WTC11 (cell line): Measurements from ENCODE around the gene UBXN6. TPM values are rescaled to one million over a fixed set of nuclear protein-coding genes. Genes with fewer than 3 reads are reported as not detected.

Experiments used
- ATAC-seq: fragments of 200-7000 bp; cut with Tn5 transposase; 2 replicates; pipeline ENCODE4 v1.10.0; 2021; ENCODE audit warnings: mild to moderate bottlenecking, moderate library complexity
- CTCF ChIA-PET: fragments of 300-600 bp; sonication (Branson Sonifier 250); formaldehyde crosslinking; loops from one replicate; lab custom pipeline; 2021; ENCODE audit warnings: antibody characterized with exemption; lab: Charles Lee
- POLR2A ChIA-PET: fragments of 350-600 bp; sonication (Branson Sonifier 250); formaldehyde crosslinking; loops from one replicate; lab custom pipeline; 2021; ENCODE audit warnings: antibody characterized with exemption; lab: Charles Lee
- DNase-seq: peaks from one replicate; pipeline ENCODE4 v3.0.0; 2021; ENCODE audit warnings: low spot score
- H3K27ac Mint-ChIP-seq: 2 replicates; pipeline ENCODE4 v1.8.0; 2021; ENCODE audit warnings: mixed read lengths
- H3K27me3 Mint-ChIP-seq: 2 replicates; pipeline ENCODE4 v1.8.0; 2021; ENCODE audit warnings: low read depth, mild to moderate bottlenecking, moderate library complexity, mixed read lengths
- H3K36me3 Mint-ChIP-seq: 2 replicates; pipeline ENCODE4 v1.8.0; 2021; ENCODE audit warnings: mixed read lengths
- H3K4me1 Mint-ChIP-seq: 2 replicates; pipeline ENCODE4 v1.8.0; 2022; ENCODE audit warnings: mixed read lengths
- H3K4me3 Mint-ChIP-seq: 2 replicates; pipeline ENCODE4 v1.8.0; 2021; ENCODE audit warnings: mild to moderate bottlenecking, moderate library complexity, mixed read lengths
- H3K9me3 Mint-ChIP-seq: 2 replicates; pipeline ENCODE4 v1.8.0; 2021; ENCODE audit warnings: mixed read lengths
- ARID4B ChIP-seq: sonication (generic); formaldehyde crosslinking; IDR thresholded peaks from 2 replicates; pipeline ENCODE4 v1.8.0; 2023; ENCODE audit warnings: missing genetic modification reagents, mild to moderate bottlenecking, borderline replicate concordance
- CBFB ChIP-seq: sonication (generic); formaldehyde crosslinking; IDR thresholded peaks from 2 replicates; pipeline ENCODE4 v1.8.1; 2022; ENCODE audit warnings: mild to moderate bottlenecking, low read depth, missing genetic modification reagents
- CREB1 ChIP-seq: sonication (generic); formaldehyde crosslinking; IDR thresholded peaks from 2 replicates; pipeline ENCODE4 v1.8.0; 2023; ENCODE audit warnings: mild to moderate bottlenecking, missing genetic modification reagents
- CREM ChIP-seq: sonication (generic); formaldehyde crosslinking; IDR thresholded peaks from 2 replicates; pipeline ENCODE4 v1.8.1; 2022; ENCODE audit warnings: mild to moderate bottlenecking, missing genetic modification reagents, moderate library complexity
- ESRRA ChIP-seq: sonication (generic); formaldehyde crosslinking; IDR thresholded peaks from 2 replicates; pipeline ENCODE4 v1.8.1; 2022; ENCODE audit warnings: mild to moderate bottlenecking, missing genetic modification reagents, borderline replicate concordance
- FOXP1 ChIP-seq: sonication (generic); formaldehyde crosslinking; IDR thresholded peaks from 2 replicates; pipeline ENCODE4 v1.8.0; 2022; ENCODE audit warnings: missing genetic modification reagents, mild to moderate bottlenecking, moderate library complexity, borderline replicate concordance
- JAZF1 ChIP-seq: fragments of 250-450 bp; sonication (Bioruptor Pico); IDR thresholded peaks from 2 replicates; pipeline ENCODE4 v1.9.0; 2021; ENCODE audit warnings: moderate library complexity, mild to moderate bottlenecking, inconsistent platforms
- MLX ChIP-seq: sonication (generic); formaldehyde crosslinking; IDR thresholded peaks from 2 replicates; pipeline ENCODE4 v1.8.1; 2023; ENCODE audit warnings: mild to moderate bottlenecking, missing genetic modification reagents, moderate library complexity
- MXD4 ChIP-seq: fragments of 250-450 bp; sonication (Bioruptor Pico); IDR thresholded peaks from 2 replicates; pipeline ENCODE4 v1.8.0; 2021; ENCODE audit warnings: mild to moderate bottlenecking, moderate library complexity, borderline replicate concordance
- NFE2L1 ChIP-seq: sonication (generic); formaldehyde crosslinking; IDR thresholded peaks from 2 replicates; pipeline ENCODE4 v1.8.1; 2023; ENCODE audit warnings: missing genetic modification reagents
- NR2C2 ChIP-seq: sonication (generic); formaldehyde crosslinking; IDR thresholded peaks from 2 replicates; pipeline ENCODE4 v1.8.0; 2022; ENCODE audit warnings: mild to moderate bottlenecking, missing genetic modification reagents
- TCF7 ChIP-seq: sonication (generic); formaldehyde crosslinking; IDR thresholded peaks from 2 replicates; pipeline ENCODE4 v1.8.0; 2022; ENCODE audit warnings: mild to moderate bottlenecking, low read depth, missing genetic modification reagents, moderate library complexity
- TP53 ChIP-seq: sonication (generic); formaldehyde crosslinking; IDR thresholded peaks from 2 replicates; pipeline ENCODE4 v1.8.1; 2023; ENCODE audit warnings: mild to moderate bottlenecking, missing genetic modification reagents
- ZNF232 ChIP-seq: sonication (generic); formaldehyde crosslinking; IDR thresholded peaks from 2 replicates; pipeline ENCODE4 v1.8.0; 2022; ENCODE audit warnings: mild to moderate bottlenecking, missing genetic modification reagents
- ZNF317 ChIP-seq: sonication (generic); formaldehyde crosslinking; IDR thresholded peaks from 2 replicates; pipeline ENCODE4 v1.8.1; 2023; ENCODE audit warnings: low read depth, mild to moderate bottlenecking, moderate library complexity, missing genetic modification reagents, borderline replicate concordance
- ZNF396 ChIP-seq: fragments of 250-450 bp; sonication (Bioruptor Pico); IDR thresholded peaks from 2 replicates; pipeline ENCODE4 v1.8.0; 2021; ENCODE audit warnings: mild to moderate bottlenecking, moderate library complexity, borderline replicate concordance
- total RNA-seq: library from RNA; stranded (reverse); gene quantifications from 3 replicates; pipeline ENCODE4 v1.2.3, GENCODE V29; 2021
- TF ChIP-seq, protein P1 (sequence below): sonication (generic); formaldehyde crosslinking; conservative IDR thresholded peaks from 2 replicates; pipeline ENCODE4 v1.8.1; 2022; ENCODE audit warnings: mild to moderate bottlenecking, missing genetic modification reagents
- TF ChIP-seq, protein P2 (sequence below): sonication (generic); formaldehyde crosslinking; IDR thresholded peaks from 2 replicates; pipeline ENCODE4 v1.8.0; 2022; ENCODE audit warnings: mild to moderate bottlenecking, missing genetic modification reagents

UBXN6 gene
- total RNA-seq, 1 experiment from 2014 or later: 34.8 TPM

DNA sequence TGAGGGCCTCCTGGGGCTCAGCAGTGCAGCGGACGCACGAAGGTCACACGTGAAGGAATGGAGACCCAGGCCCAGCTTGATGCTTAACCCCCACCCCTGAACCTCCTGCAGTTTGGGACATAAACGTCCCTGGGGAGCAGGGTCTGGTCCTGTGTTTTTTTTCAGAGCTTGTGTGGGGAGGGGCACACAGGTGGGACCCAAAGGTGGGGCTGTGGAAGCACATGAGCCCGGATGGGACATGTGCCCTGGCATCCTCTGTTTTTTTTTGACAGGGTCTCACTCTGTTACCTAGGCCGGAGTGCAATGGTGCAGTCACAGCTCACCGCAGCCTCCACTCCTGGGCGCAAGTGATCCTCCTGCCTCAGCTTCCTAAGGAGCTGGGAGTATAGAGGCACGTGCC, 20.5 kb downstream of the UBXN6 start:
- Mint-ChIP-seq H3K27me3 (no peaks in the 10 kb centered on the region), H3K4me1 (no peaks in the 10 kb centered on the region), H3K9me3 (no peaks in the 10 kb centered on the region), H3K27ac (no peak overlapping the region), H3K36me3 (peaks cover 79% of the 10 kb centered on the region), H3K4me3 (no peak overlapping the region)
- DNase-seq (no peak), ATAC-seq (no peak)
- ChIA-PET POLR2A (interaction anchor here (1.3 kb wide), 1 partner anchor 9 kb away, joined by 4 read pairs; no protein-coding TSS in a partner anchor), CTCF (no interaction called here)
- TF ChIP-seq, protein P1, sequence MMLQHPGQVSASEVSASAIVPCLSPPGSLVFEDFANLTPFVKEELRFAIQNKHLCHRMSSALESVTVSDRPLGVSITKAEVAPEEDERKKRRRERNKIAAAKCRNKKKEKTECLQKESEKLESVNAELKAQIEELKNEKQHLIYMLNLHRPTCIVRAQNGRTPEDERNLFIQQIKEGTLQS (CRISPR knock-in tag): no peak
- TF ChIP-seq ZNF232 (CRISPR knock-in tag) (no peak), MXD4 (no peak), TP53 (CRISPR knock-in tag) (no peak), ZNF317 (CRISPR knock-in tag) (no peak), ZNF396 (CRISPR knock-in tag) (no peak)

GRCh38 chr19:4436231-4436630, 21.4 kb downstream of the UBXN6 start:
- no peak overlapping the region for H3K27ac Mint-ChIP-seq
- H3K36me3 Mint-ChIP-seq: peaks cover 85% of the 10 kb centered on the region

More at GRCh38 chr19:4436231-4436630, 21.4 kb downstream of the UBXN6 start:
- H3K9me3 Mint-ChIP-seq: no peaks in the 10 kb centered on the region
- no peaks in the 10 kb centered on the region for H3K27me3 Mint-ChIP-seq
- ATAC-seq: no peak
- TF ChIP-seq MLX (CRISPR knock-in tag) (no peak), FOXP1 (CRISPR knock-in tag) (no peak), NR2C2 (CRISPR knock-in tag) (no peak), NFE2L1 (CRISPR knock-in tag) (no peak), JAZF1 (CRISPR knock-in tag) (no peak), ESRRA (CRISPR knock-in tag) (no peak), TCF7 (no peak), CBFB (CRISPR knock-in tag) (no peak), CREB1 (CRISPR knock-in tag) (no peak), CREM (CRISPR knock-in tag) (no peak), ARID4B (CRISPR knock-in tag) (no peak)
- TF ChIP-seq, protein P2, sequence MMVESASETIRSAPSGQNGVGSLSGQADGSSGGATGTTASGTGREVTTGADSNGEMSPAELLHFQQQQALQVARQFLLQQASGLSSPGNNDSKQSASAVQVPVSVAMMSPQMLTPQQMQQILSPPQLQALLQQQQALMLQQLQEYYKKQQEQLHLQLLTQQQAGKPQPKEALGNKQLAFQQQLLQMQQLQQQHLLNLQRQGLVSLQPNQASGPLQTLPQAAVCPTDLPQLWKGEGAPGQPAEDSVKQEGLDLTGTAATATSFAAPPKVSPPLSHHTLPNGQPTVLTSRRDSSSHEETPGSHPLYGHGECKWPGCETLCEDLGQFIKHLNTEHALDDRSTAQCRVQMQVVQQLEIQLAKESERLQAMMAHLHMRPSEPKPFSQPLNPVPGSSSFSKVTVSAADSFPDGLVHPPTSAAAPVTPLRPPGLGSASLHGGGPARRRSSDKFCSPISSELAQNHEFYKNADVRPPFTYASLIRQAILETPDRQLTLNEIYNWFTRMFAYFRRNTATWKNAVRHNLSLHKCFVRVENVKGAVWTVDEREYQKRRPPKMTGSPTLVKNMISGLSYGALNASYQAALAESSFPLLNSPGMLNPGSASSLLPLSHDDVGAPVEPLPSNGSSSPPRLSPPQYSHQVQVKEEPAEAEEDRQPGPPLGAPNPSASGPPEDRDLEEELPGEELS (CRISPR knock-in tag): no peak
- TF ChIP-seq, all 79 proteins: peak for 0
- Mint-ChIP-seq H3K4me3 (no peak overlapping the region), H3K4me1 (no peaks in the 10 kb centered on the region)
- CTCF ChIA-PET: no interaction called here
- DNase-seq: no peak
- POLR2A ChIA-PET: interaction anchor here (1.2 kb wide), 1 partner anchor 12 kb away, joined by 3 read pairs; no protein-coding TSS in a partner anchor
